ENCODE data around the gene MDGA2. TPM values are rescaled to one million over a fixed set of nuclear protein-coding genes. Genes with fewer than 3 reads are reported as not detected.

MDGA2 gene
- total and polyA plus RNA-seq, 2 of the 4 experiments (the other 2 are of a cell fraction) = 0.02 TPM; not detected in 1

- no peak overlapping the region for H3K18ac ChIP-seq (ENCODE audit: low read depth, low read length)
- BruUV-seq (replicated peaks) = no TSS peak
- H4K5ac ChIP-seq (ENCODE audit: low read depth, low read length) = no peak overlapping the region
- H2AK9ac ChIP-seq (replicated peaks; ENCODE audit: low read depth, low read length, poor library complexity) = no peak overlapping the region
- no peak overlapping the region for H3K23ac ChIP-seq (ENCODE audit: low read depth, low read length)
- no peaks in the 10 kb centered on the region for H3K36me3 ChIP-seq (ENCODE audit: control insufficient read depth, insufficient read depth, low read length)
- no peak overlapping the region for H3K4me3 ChIP-seq (ENCODE audit: insufficient read depth, low read depth, low read length)
- no peaks in the 10 kb centered on the region for H3K9me1 ChIP-seq (ENCODE audit: insufficient read depth, low read length)
- ATAC-seq (ENCODE audit: low read depth) (no peak), DNase-seq (no peak)
- H3K14ac ChIP-seq (replicated peaks; ENCODE audit: low read depth, low read length) = no peak overlapping the region
- no peak overlapping the region for H2BK15ac ChIP-seq (ENCODE audit: low read depth, low read length)
- intact Hi-C loops (cut with micrococcal nuclease) (no loop called here), in situ Hi-C loops (cut with MboI; ENCODE audit: low sequenced_read_pairs) (no loop called here), dilution Hi-C loops (cut with HindIII; ENCODE audit: low sequenced_read_pairs, unreplicated experiment) (no loop called here)
- no peak overlapping the region for H4K8ac ChIP-seq (ENCODE audit: low read depth in 2 of 2, low read length in 2 of 2)
- H2AFZ ChIP-seq (replicated peaks; ENCODE audit: low read length, poor library complexity) = no peak overlapping the region
- H3K9ac ChIP-seq (ENCODE audit: low read depth, low read length) = no peak overlapping the region
- POLR2A ChIA-PET (ENCODE audit: unreplicated experiment) = no interaction called here
- H2BK120ac ChIP-seq (ENCODE audit: low read depth, low read length) = no peak overlapping the region
- H2BK20ac ChIP-seq (ENCODE audit: low read depth, low read length) = no peak overlapping the region
- TF ChIP-seq SMC3 (IDR thresholded peaks at IDR 0.05; ENCODE audit: low read depth, low read length) (no peak), NFE2L2 (IDR thresholded peaks at IDR 0.05; ENCODE audit: low read depth, low read length) (no peak), USF2 (IDR thresholded peaks at IDR 0.05; ENCODE audit: low read depth, low read length) (no peak), MXI1 (IDR thresholded peaks at IDR 0.05; ENCODE audit: borderline replicate concordance, low read depth, low read length) (no peak), RFX5 (IDR thresholded peaks at IDR 0.05; ENCODE audit: low read depth, low read length) (no peak), RAD21 (IDR thresholded peaks at IDR 0.05; ENCODE audit: low read length) (no peak), RCOR1 (IDR thresholded peaks at IDR 0.05; ENCODE audit: insufficient replicate concordance, low read length) (no peak), CHD1 (IDR thresholded peaks at IDR 0.05; ENCODE audit: low read depth, low read length) (no peak), CTCF (conservative IDR thresholded peaks at IDR 0.05; ENCODE audit: low read depth, low read length) (no peak)
- H3K4me1 ChIP-seq (ENCODE audit: control insufficient read depth, insufficient read depth, low read length) = no peaks in the 10 kb centered on the region
- no peak overlapping the region for H4K91ac ChIP-seq (ENCODE audit: insufficient read depth, low read depth, low read length)
- no peaks in the 10 kb centered on the region for H3K79me1 ChIP-seq (ENCODE audit: low read depth in 1 of 2, low read length in 2 of 2)
- H3K9me3 ChIP-seq (ENCODE audit: control insufficient read depth, insufficient read depth, low read length) = peaks cover 3% of the 10 kb centered on the region
- no peak overlapping the region for H3K4me2 ChIP-seq (ENCODE audit: low read depth, low read length)
- H4K20me1 ChIP-seq (ENCODE audit: insufficient read depth, low read length) = no peaks in the 10 kb centered on the region
- no peak overlapping the region for H2AK5ac ChIP-seq (ENCODE audit: low read depth, low read length)
- no peak overlapping the region for H3K27ac ChIP-seq (ENCODE audit: insufficient read depth, low read length)
- H2BK5ac ChIP-seq (ENCODE audit: low read depth, low read length, poor library complexity, severe bottlenecking) = no peak overlapping the region
- no peaks in the 10 kb centered on the region for H3K27me3 ChIP-seq (ENCODE audit: control insufficient read depth, insufficient read depth, low read length)
- H3K4ac ChIP-seq (ENCODE audit: low read depth, low read length) = no peak overlapping the region
- CTCF ChIA-PET = no interaction called here
- WGBS, 2 experiments (ENCODE audit: extremely low coverage in 2 of 2, insufficient read length in 1 of 2) = no CpG with 5 or more reads among the region's 2 CpGs
- no peak overlapping the region for H3K56ac ChIP-seq (ENCODE audit: extremely low read depth, insufficient read depth, low read length)
These were observed 35.2 kb upstream of the MDGA2 start for GRCh38 chr14:47710581-47710980.

All from IMR-90 (cell line).